Coronary artery (tissue), 2 donors: ENCODE measurements around the gene RBM15B.

Experiments
- DNase-seq: peaks from one replicate; pipeline ENCODE4 v3.0.0-alpha.2; 2017; ENCODE audit warnings: low spot score
- H3K27ac ChIP-seq, 2 donors: fragments of 200-600 bp; sonication (generic); one replicate each; pipeline ENCODE4 v1.5.1; 2016 to 2019
- H3K4me3 ChIP-seq: fragments of 200-600 bp; sonication (generic); 2 replicates; pipeline ENCODE4 v1.5.1; 2016; ENCODE audit warnings: mild to moderate bottlenecking, moderate library complexity
- CTCF ChIP-seq: fragments of 200-600 bp; sonication (generic); IDR thresholded peaks from one replicate; pipeline ENCODE4 v1.5.1; 2019; ENCODE audit warnings: antibody characterized with exemption

The RBM15B gene

GRCh38 chr3:51394541-51394940, 3.5 kb downstream of the RBM15B start:
- peak; percentile 53 for DNase-seq
- Histone ChIP-seq H3K27ac (no peak overlapping the region), H3K4me3 (no peak overlapping the region)
- no peak for TF ChIP-seq CTCF

- Histone ChIP-seq H3K27ac (no peak overlapping the region), H3K4me3 (no peak overlapping the region)
- no peak for DNase-seq
- no peak for TF ChIP-seq CTCF
Measured at GRCh38 chr3:51395493-51396213, 4.6 kb downstream of the RBM15B start.

- TF ChIP-seq CTCF, result no peak
- Histone ChIP-seq H3K4me3 (no peak overlapping the region), H3K27ac (peak overlapping the region in 1 of 2 donors; percentile 45)
- DNase-seq, result peak; percentile 68
Measured at GRCh38 chr3:51396401-51396800, 5.3 kb downstream of the RBM15B start.

GRCh38 chr3:51397392-51397791, 6.3 kb downstream of the RBM15B start:
- TF ChIP-seq CTCF, result no peak
- peak overlapping the region in 1 of 2 donors; percentile 45 for H3K27ac ChIP-seq
- no peak overlapping the region for H3K4me3 ChIP-seq
- peak; percentile 70 for DNase-seq

GRCh38 chr3:51398595-51399310, 7.7 kb downstream of the RBM15B start:
- peak; percentile 28 for DNase-seq
- H3K27ac ChIP-seq, result no peak overlapping the region

GRCh38 chr3:51400166-51400565, 9.1 kb downstream of the RBM15B start:
- H3K27ac ChIP-seq, result no peak overlapping the region
- DNase-seq, result no peak

More at GRCh38 chr3:51398595-51399310, 7.7 kb downstream of the RBM15B start:
- TF ChIP-seq CTCF, result no peak
- no peak overlapping the region for H3K4me3 ChIP-seq

More at GRCh38 chr3:51400166-51400565, 9.1 kb downstream of the RBM15B start:
- TF ChIP-seq CTCF, result no peak
- H3K4me3 ChIP-seq, result no peak overlapping the region
